GM19438 (cell line): ENCODE data around the gene MRPL32.
"Not testable (repeated sequence)": the region's sequence is repeated elsewhere in the genome, so short reads cannot be mapped to it uniquely, and the experiment has no call there.

Source experiments
- ATAC-seq: cut with Tn5 transposase; IDR thresholded peaks from one replicate; pipeline ENCODE4 v1.9.1; 2021; ENCODE audit warnings: low read depth; ENCODE audit not compliant: unreplicated experiment

The MRPL32 gene

GRCh38 chr7:42931834-42932651 is at the start of gene MRPL32, which contains the start of gene PSMA2:
MRPL32 (plus strand) TSS chr7:42932376; CDS start chr7:42932387, 11 bp downstream.
PSMA2 (minus strand) TSS chr7:42932174; CDS start chr7:42932158, 16 bp downstream.
- ATAC-seq = peak; percentile 98

- peak; percentile 53 for ATAC-seq
These were observed 48.2 kb upstream of the MRPL32 start for GRCh38 chr7:42883950-42884349.

GRCh38 chr7:42885183-42885582 is 47.0 kb upstream of the MRPL32 start:
- ATAC-seq = not testable (repeated sequence)

- no peak for ATAC-seq
These were observed 46.0 kb upstream of the MRPL32 start for GRCh38 chr7:42886129-42886528.

- ATAC-seq = no peak
These were observed 45.2 kb upstream of the MRPL32 start for GRCh38 chr7:42886893-42887505.

- ATAC-seq = no peak
These were observed 38.6 kb upstream of the MRPL32 start for GRCh38 chr7:42893346-42894240.

- ATAC-seq = no peak
These were observed 31.3 kb upstream of the MRPL32 start for GRCh38 chr7:42900842-42901241.

GRCh38 chr7:42902331-42902730 is 29.8 kb upstream of the MRPL32 start:
- ATAC-seq = no peak

GRCh38 chr7:42906181-42906580 is 26.0 kb upstream of the MRPL32 start:
- ATAC-seq = no peak

GRCh38 chr7:42907316-42907715 is 24.9 kb upstream of the MRPL32 start:
- no peak for ATAC-seq

- ATAC-seq = no peak
These were observed 21.9 kb upstream of the MRPL32 start for GRCh38 chr7:42910306-42910705.

GRCh38 chr7:42911454-42912447 is 20.4 kb upstream of the MRPL32 start, which contains the start of gene C7orf25:
C7orf25 (minus strand) TSS chr7:42912070; CDS start chr7:42910900, 1,170 bp downstream.
- ATAC-seq = peak; percentile 94

- no peak for ATAC-seq
These were observed 18.6 kb upstream of the MRPL32 start for GRCh38 chr7:42913591-42913990.

- no peak for ATAC-seq
These were observed 18.2 kb upstream of the MRPL32 start for GRCh38 chr7:42914009-42914408.

GRCh38 chr7:42914421-42915045 is 17.6 kb upstream of the MRPL32 start:
- no peak for ATAC-seq

GRCh38 chr7:42915356-42915755 is 16.8 kb upstream of the MRPL32 start:
- no peak for ATAC-seq

- ATAC-seq = no peak
These were observed 10.0 kb upstream of the MRPL32 start for GRCh38 chr7:42922017-42922753.

- no peak for ATAC-seq
These were observed 7.8 kb upstream of the MRPL32 start for GRCh38 chr7:42924223-42924838.
